GM23248 (cell line): ENCODE data around the gene DOCK6. TPM values are rescaled to one million over a fixed set of nuclear protein-coding genes. Genes with fewer than 3 reads are reported as not detected.

Experiments
- DNase-seq: peaks from one replicate; pipeline ENCODE4 v3.0.0-alpha.2; 2015
- H2AFZ ChIP-seq: fragments of 200-600 bp; sonication (generic); 2 replicates; pipeline ENCODE4 v1.6.1; 2016; ENCODE audit warnings: antibody characterized with exemption
- H3F3A ChIP-seq: fragments of 200-600 bp; sonication (generic); 2 replicates; pipeline ENCODE4 v1.6.1; 2016; ENCODE audit warnings: mild to moderate bottlenecking, antibody characterized with exemption, mixed run types; ENCODE audit not compliant: insufficient read depth
- H3K27ac ChIP-seq: fragments of 200-600 bp; sonication (generic); 2 replicates; pipeline ENCODE4 v1.5.1; 2016; ENCODE audit warnings: mild to moderate bottlenecking
- H3K27me3 ChIP-seq: fragments of 200-600 bp; sonication (generic); replicated peaks from 2 replicates; pipeline ENCODE4 v1.6.1; 2016; ENCODE audit warnings: mild to moderate bottlenecking; ENCODE audit not compliant: insufficient read depth
- H3K36me3 ChIP-seq: fragments of 200-600 bp; sonication (generic); 2 replicates; pipeline ENCODE4 v1.6.1; 2016; ENCODE audit warnings: low read depth, mild to moderate bottlenecking
- H3K4me1 ChIP-seq: fragments of 200-600 bp; sonication (generic); 2 replicates; pipeline ENCODE4 v1.6.1; 2016; ENCODE audit warnings: mild to moderate bottlenecking; ENCODE audit not compliant: insufficient read depth
- H3K4me2 ChIP-seq: fragments of 200-600 bp; sonication (generic); one replicate; pipeline ENCODE4 v1.6.1; 2016; ENCODE audit warnings: mild to moderate bottlenecking; ENCODE audit not compliant: unreplicated experiment
- H3K4me3 ChIP-seq: fragments of 200-600 bp; sonication (generic); 2 replicates; pipeline ENCODE4 v1.5.1; 2016; ENCODE audit warnings: mild to moderate bottlenecking
- H3K79me2 ChIP-seq: fragments of 200-600 bp; sonication (generic); 2 replicates; pipeline ENCODE4 v1.6.1; 2016; ENCODE audit warnings: mild to moderate bottlenecking; ENCODE audit not compliant: insufficient read depth
- H3K9ac ChIP-seq: fragments of 200-600 bp; sonication (generic); 2 replicates; pipeline ENCODE4 v1.6.1; 2016; ENCODE audit warnings: mild to moderate bottlenecking
- H3K9me2 ChIP-seq: fragments of 200-600 bp; sonication (generic); 2 replicates; pipeline ENCODE4 v1.6.1; 2016; ENCODE audit warnings: mixed run types, mild to moderate bottlenecking, moderate library complexity; ENCODE audit not compliant: insufficient read depth
- H3K9me3 ChIP-seq: fragments of 200-600 bp; sonication (generic); one replicate; pipeline ENCODE4 v1.6.1; 2017; ENCODE audit warnings: low read depth
- H4K20me1 ChIP-seq: fragments of 200-600 bp; sonication (generic); 2 replicates; pipeline ENCODE4 v1.6.0; 2016; ENCODE audit not compliant: insufficient read depth
- EZH2 ChIP-seq: fragments of 200-600 bp; sonication (generic); IDR thresholded peaks from 2 replicates; pipeline ENCODE4 v1.6.1; 2018; ENCODE audit warnings: antibody characterized with exemption, mild to moderate bottlenecking; ENCODE audit not compliant: insufficient read depth, poor library complexity, severe bottlenecking
- EZH2phosphoT487 ChIP-seq: fragments of 200-600 bp; sonication (generic); IDR thresholded peaks from 2 replicates; pipeline ENCODE4 v1.6.1; 2018; ENCODE audit warnings: antibody characterized with exemption, moderate library complexity, mild to moderate bottlenecking, low read depth; ENCODE audit not compliant: insufficient read depth
- WGBS, 2 experiments: methylation state at CpG; one replicate each; pipeline ENCODE4 v1.1.6; 2015 to 2017; ENCODE audit warnings: low lambda C conversion rate in 2 of 2, low coverage in 1 of 2; ENCODE audit errors: missing lambda C conversion rate in 2 of 2; 5-methylcytosine and 5-hydroxymethylcytosine counted together
- in situ Hi-C: fragments of 300-500 bp; cut with MboI; formaldehyde crosslinking; loops from 2 replicates; pipeline ENCODE4 v1.15.0; 2020
- polyA plus RNA-seq: library from polyadenylated mRNA; unstranded; fragments of >200 nt; fragmentation: Nextera tagmentation; extraction: Ambion mirVana; gene quantifications from 2 replicates; pipeline ENCODE4 v1.2.1, GENCODE V29; 2016
- total RNA-seq: library from RNA; depleted of rRNA; stranded (reverse); fragments of >200 nt; shearing (Covaris generic); gene quantifications from 2 replicates; pipeline ENCODE4 v1.2.3, GENCODE V29; 2014

Gene DOCK6
- total and polyA plus RNA-seq, 2 experiments from 2014 or later: 10.7 to 11.8 TPM

DNA sequence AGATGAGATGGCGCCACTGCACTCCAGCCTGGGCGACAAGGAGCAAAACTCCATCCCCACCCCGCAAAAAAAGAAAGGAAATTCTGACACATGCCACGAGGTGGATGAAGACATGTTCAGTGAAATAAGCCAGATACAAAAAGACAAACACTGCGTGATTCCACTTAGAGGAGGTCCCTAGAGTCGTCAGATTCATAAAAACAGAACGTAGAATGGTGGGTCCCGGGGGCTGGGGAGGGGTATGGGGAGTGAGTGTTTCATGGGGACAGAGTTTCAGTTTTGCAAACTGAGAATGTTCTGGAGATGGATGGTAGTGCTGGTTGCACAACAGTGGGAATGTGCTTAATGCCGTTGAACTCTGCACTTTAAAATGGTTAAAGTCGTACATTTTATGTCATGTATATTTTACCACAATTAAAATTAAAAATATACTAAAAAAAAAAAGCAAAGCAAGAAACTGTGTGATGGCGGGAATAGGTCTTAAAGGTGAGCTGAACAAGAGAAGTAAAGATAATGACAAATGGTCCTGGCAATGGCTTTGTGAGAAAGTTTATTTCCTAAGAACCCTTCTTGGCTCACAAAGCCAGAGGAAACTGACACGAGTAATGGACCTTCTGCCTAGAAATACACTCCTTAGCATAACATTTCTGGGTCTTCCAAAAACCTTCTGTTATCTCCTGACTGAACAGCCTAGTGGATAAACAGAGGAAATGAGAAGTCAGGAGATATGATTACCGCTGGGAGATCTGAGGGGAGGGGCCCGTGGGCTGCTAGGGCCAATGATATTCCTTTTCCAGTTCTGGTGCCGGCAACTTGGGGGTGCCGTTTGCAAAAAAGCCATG, 102.5 kb downstream of the DOCK6 start:
- 16 to 17% methylated on average over 16 of the region's 16 CpGs for WGBS, 2 experiments
- Histone ChIP-seq H3K36me3 (no peaks in the 10 kb centered on the region), H4K20me1 (no peaks in the 10 kb centered on the region), H3K9me2 (no peaks in the 10 kb centered on the region), H2AFZ (0 out of 2 replicates have a peak overlapping the region, but pooled peaks have one; percentile 50), H3K9ac (peak overlapping the region; percentile 23), H3F3A (peaks cover 35% of the 10 kb centered on the region), H3K4me3 (no peak overlapping the region), H3K79me2 (peaks cover 8% of the 10 kb centered on the region), H3K27me3 (no peaks in the 10 kb centered on the region), H3K4me2 (no peak overlapping the region), H3K9me3 (no peaks in the 10 kb centered on the region), H3K27ac (peak overlapping the region; percentile 26), H3K4me1 (peaks cover 17% of the 10 kb centered on the region)
- TF ChIP-seq EZH2phosphoT487 (no peak), EZH2 (no peak)
- DNase-seq: peak; percentile 43
- in situ Hi-C loops: no loop called here

DNA sequence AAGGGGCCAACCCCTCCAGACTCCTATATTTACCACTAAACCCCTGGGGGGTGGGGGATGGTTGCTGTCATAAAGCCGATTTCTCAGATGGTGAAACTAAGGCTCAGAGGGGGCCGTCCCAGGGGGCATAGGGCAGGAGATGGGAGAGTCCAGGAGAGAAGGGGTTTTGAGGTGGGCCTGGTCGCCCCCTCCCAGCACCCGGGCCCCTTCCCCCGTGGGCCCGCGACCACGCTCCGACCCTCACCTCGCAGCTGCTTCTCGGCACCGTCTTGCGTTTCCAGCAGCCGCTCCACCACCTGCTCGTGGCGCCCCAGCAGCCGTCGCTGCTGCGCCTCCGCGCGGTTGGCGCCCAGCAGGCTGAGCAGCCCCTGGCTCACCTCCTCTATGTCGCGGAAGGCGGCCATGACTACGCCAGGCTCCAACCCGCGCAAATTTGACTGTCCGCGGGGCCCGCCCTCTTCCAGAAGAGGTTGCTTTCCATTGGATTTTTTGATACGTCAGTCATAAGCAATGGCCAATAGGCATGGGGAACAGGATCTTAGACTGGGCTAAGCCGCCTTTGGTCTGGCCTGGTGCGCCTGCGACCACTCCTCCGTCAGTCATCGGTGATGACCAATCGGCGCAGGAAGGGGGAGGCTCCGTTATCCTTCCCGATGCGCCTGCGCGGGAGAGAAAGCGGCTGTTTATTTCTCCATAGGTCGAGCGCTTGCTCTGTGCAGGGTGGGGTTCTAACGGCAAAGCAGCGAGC, 106.8 kb downstream of the DOCK6 start, which contains the start of gene SPC24:
SPC24 (minus strand) TSS at position 410 of the 748 bp plus-strand sequence; CDS start at position 404, 6 bp downstream.
- H3K79me2 ChIP-seq: peaks cover 40% of the 10 kb centered on the region
- H3K27ac ChIP-seq: peak within 1 kb of the TSS; percentile 61
- DNase-seq: peak; percentile 99
- peak within 1 kb of the TSS; percentile 94 for H2AFZ ChIP-seq
- no peaks in the 10 kb centered on the region for H3K9me3 ChIP-seq
- no peaks in the 10 kb centered on the region for H3K36me3 ChIP-seq
- peak within 1 kb of the TSS; percentile 80 for H3K4me3 ChIP-seq
- peaks cover 21% of the 10 kb centered on the region for H3K4me1 ChIP-seq
- H3K27me3 ChIP-seq: no peaks in the 10 kb centered on the region
- H3K9ac ChIP-seq: peak within 1 kb of the TSS; percentile 79
- TF ChIP-seq EZH2 (no peak), EZH2phosphoT487 (no peak)
- H3K4me2 ChIP-seq: peak within 1 kb of the TSS; percentile 75
- no peaks in the 10 kb centered on the region for H3K9me2 ChIP-seq
- in situ Hi-C loops: no loop called here
- H3F3A ChIP-seq: peaks cover 27% of the 10 kb centered on the region
- H4K20me1 ChIP-seq: no peaks in the 10 kb centered on the region
- 2% methylated on average over 41 to 49 of the region's 50 CpGs for WGBS, 2 experiments

DNA sequence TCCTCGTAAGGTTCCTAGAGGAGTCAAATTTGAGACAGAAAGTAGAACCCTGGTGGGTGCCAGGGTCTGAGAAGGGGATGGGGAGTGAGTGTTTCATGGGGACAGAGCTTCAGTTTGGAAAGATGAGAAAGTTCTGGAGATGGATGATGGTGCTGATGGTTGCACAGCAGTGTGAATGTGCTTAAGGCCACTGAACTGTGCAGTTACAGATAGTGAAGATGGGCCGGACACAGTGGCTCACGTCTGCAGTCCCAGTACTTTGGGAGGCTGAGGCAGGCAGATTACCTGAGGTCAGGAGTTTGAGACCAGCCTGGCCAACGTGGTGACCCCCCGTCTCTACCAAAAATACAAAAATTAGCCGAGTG, 107.7 kb downstream of the DOCK6 start:
- Histone ChIP-seq H3K27me3 (no peaks in the 10 kb centered on the region), H3K9me3 (no peaks in the 10 kb centered on the region), H3K79me2 (peaks cover 45% of the 10 kb centered on the region), H3K9me2 (no peaks in the 10 kb centered on the region), H3K4me3 (peak overlapping the region; percentile 80), H2AFZ (peak overlapping the region; percentile 94; the same call in 1 of the 2 replicates), H4K20me1 (no peaks in the 10 kb centered on the region), H3K27ac (no peak overlapping the region), H3K9ac (peak overlapping the region; percentile 79), H3K4me2 (peak overlapping the region; percentile 75), H3K36me3 (no peaks in the 10 kb centered on the region), H3K4me1 (peaks cover 15% of the 10 kb centered on the region), H3F3A (peaks cover 18% of the 10 kb centered on the region)
- in situ Hi-C loops: no loop called here
- DNase-seq: no peak
- TF ChIP-seq EZH2 (no peak), EZH2phosphoT487 (no peak)
- 32 to 35% methylated on average over 6 of the region's 6 CpGs for WGBS, 2 experiments

DNA sequence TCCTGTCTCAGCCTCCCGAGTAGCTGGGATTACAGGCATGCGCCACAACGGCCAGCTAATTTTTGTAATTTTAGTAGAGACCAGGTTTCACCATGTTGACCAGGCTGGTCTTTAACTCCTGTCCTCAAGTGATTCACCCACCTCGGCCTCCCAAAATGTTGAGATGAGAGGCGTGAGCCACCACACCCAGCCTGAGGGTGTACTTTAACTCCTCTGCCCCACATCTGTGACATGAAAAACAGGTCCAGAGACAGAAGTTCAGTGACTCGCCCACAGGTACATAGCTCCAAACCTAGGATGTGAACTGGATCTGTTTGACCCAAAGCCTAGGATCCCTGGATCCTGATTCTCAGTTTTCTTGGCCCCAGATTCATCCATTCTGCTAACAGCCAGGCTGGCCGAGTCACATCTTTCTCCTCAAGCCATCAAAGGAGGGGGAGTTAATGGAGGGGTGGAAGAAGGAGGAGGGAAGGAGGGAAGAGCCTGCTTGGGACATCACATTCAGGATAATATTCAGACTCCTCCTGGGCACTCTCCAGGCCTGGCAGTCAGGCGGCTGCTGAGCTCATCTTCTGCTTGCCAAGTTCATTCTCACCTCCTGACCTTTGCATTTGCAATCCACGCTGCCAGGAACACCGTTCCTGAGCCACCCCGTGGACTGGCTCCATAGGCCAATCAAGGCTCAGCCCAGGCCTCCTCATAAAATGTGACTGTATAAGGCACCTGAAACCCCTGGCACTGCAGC, 109.8 kb downstream of the DOCK6 start:
- Histone ChIP-seq H3K4me1 (peaks cover 15% of the 10 kb centered on the region), H3K4me2 (peak overlapping the region; percentile 23), H3K27me3 (no peaks in the 10 kb centered on the region), H3K4me3 (no peak overlapping the region; the same call in 1 of the 2 replicates), H2AFZ (peak overlapping the region; percentile 66), H3K27ac (peak overlapping the region; percentile 90), H3F3A (peaks cover 8% of the 10 kb centered on the region; the same call in 1 of the 2 replicates), H3K79me2 (peaks cover 52% of the 10 kb centered on the region), H3K9me2 (no peaks in the 10 kb centered on the region), H3K9ac (peak overlapping the region; percentile 74), H3K9me3 (no peaks in the 10 kb centered on the region), H3K36me3 (no peaks in the 10 kb centered on the region), H4K20me1 (no peaks in the 10 kb centered on the region)
- TF ChIP-seq EZH2phosphoT487 (no peak), EZH2 (no peak)
- in situ Hi-C loops: no loop called here
- WGBS, 2 experiments: 23 to 24% methylated on average over 11 of the region's 11 CpGs
- DNase-seq: peak; percentile 90
